Measurements from ENCODE around the gene TTLL4.

TTLL4 gene

DNA sequence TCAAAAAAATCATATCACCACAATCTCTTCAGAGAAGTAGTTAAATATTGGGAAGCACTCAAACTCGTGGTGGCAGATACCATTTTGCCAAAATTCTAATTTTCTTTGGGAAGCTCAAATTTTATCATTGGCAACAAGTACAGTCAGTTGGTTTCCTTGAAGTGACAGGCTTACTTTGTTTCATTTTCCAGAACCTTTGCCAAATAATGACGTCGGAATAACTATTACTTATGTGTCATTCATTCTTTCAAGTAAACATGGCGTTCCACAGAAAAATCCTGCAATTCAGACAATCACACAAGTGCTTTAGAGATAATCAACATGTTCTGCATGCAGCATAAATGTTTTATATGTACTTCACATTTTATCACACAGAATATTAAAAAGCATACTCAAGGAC lies 5.4 kb downstream of the TTLL4 start:
- DNase-seq = no peak

DNA sequence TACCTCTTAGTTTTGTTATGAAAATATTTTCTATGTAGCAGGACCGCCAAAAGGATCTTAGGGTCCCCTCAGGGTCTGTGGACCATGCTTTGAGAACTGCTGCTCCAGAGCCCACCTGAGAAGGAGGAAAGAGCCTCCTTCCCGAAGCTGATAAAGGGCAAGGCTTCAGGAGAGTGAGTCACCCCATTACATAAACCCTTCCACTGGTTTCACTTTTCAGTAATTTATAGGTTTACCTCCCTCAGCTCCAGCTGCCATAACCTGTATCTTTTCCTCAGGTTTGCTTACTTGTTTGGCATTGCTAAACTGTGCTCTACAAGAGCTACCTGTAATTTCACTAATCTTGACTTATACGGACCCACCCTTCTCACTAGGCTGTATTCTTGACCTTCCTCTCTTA lies 6.6 kb downstream of the TTLL4 start:
- DNase-seq = no peak

DNA sequence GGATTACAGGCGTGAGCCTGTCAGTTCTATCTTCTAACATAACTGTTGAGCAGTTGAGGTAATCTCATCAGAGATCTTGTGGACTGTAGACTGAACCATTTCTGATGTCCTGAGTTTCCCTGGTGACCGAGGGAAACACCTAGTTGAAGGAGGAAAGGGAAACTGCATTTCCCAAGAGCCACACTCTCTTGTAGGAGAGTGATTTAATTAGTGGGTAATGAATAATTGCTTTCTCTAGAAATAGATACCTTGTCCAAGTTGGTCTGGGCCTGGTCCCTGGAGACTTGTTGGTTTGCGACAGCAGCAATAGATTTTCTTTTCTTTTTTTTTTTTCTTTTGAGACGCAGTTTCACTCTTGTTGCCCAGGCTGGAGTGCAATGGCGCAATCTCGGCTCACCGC lies 7.4 kb downstream of the TTLL4 start:
- DNase-seq = no peak

DNA sequence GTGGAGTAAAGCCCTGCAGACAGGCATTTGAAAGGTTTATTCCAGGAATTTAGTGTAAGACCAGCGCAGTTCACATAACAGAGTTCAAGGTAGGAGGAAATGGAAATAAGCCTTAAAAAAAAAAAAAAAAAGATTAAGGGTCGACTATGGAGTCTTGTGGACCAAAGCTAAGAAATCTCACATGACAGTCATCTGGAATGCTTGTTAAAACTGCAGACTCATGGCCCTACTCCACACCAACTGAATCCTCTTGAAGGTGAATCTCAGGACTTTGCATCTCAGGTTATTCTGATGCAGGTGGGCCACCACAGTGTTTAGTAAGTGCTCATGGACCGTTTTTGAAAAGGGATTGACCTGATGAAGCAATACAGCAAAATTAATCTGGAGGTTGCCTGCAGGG lies 8.8 kb downstream of the TTLL4 start:
- DNase-seq = no peak

DNA sequence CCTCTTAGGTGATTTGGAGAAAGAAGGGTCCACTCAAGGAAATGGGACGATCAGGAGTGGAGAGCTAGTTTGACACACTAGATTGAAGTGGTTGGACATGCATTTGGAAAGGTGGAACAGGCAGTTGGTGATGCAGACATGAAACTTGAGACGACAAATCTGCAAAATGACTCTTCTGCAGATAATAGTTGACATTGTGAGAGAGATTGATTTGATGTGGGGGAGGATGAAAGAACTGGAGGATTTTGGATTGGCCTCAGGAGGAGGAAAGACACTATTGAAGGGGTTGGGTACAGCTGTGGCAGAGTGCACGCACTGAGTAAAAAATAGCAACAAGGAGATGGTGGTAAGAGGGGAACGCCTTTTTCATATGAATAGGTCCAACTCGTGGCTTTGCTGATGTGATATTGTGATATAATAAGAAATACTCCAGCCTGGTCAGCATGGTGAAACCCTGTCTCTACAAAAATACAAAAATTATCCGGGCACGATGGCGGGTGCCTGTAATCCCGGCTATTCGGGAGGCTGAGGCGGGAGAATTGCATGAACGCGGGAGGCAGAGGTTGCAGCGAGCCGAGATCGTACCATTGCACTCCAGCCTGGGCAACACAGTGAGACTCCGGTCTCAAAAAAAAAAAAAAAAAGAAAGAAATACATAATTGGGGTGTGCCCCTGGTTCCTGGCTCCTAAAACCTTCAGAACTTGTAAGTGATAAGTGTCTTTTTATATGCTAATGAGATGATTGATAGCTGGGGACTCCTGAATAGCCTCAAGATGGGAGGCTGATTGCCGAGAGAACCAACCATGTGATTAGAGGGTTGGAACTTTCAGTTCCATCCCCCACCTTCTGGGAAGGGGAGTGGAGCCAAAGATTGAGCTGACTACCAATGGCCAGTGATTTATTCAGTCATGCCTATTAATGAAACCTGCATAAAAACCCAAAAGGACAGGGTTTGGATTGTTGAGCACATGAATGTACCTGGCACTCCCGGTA lies 9.7 kb downstream of the TTLL4 start:
- DNase-seq = no peak

DNA sequence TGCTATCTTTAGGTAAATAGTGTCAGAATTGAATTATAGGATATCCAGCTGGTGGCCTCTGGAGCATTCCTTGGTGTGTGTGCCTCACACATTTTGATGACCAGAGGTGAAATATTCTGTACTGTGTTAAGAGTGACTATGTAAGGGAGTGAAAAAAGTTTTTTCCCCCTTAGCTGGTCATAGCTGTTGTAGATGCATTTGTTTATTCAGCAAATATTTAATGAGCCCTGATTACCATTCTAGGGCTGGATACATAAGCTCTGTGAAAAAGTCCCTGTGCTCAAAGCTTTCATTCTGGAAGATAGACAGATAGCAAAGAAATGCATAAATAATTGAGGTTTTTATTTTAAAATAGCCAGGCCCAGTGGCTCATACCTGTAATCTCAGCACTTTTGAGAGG lies 10.9 kb downstream of the TTLL4 start:
- DNase-seq = no peak

DNA sequence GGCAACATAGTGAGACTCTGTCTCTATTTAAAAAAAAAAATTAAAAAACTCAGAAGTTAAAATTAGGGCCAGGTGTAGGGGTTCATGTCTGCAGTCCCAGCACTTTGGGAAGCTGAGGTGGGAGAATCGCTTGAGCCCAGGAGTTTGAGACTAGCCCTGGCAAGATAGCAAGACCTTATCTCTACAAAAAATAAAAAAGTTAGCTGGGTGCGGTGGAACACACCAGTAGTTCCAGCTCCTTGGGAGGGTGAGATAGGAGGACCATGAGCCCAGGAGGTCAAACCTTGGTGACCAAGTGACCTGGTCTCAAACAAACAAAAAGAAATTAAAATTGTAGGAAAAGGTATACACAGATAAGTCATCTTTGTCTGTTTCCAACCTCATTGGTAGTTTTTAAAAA lies 11.3 kb downstream of the TTLL4 start:
- DNase-seq = no peak

DNA sequence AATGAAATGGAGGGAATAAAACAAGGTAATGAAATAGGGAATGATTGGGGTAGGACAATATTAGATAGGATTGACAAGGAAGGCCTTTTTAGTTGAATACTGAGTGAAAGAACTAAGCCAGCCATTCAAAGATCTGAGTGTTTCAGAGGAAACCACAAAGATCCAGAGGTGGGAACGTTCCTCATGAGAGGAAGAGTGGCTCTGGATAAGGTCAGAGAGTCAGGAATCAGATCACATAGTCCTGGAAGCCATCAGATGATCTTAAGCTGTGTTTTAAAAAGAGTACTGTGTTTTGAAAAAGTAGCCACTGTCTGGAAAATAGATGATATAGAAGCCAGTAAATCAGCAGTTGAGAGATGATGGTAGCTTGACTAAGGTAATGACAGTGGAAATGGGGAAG lies 11.8 kb downstream of the TTLL4 start:
- no peak for DNase-seq

DNA sequence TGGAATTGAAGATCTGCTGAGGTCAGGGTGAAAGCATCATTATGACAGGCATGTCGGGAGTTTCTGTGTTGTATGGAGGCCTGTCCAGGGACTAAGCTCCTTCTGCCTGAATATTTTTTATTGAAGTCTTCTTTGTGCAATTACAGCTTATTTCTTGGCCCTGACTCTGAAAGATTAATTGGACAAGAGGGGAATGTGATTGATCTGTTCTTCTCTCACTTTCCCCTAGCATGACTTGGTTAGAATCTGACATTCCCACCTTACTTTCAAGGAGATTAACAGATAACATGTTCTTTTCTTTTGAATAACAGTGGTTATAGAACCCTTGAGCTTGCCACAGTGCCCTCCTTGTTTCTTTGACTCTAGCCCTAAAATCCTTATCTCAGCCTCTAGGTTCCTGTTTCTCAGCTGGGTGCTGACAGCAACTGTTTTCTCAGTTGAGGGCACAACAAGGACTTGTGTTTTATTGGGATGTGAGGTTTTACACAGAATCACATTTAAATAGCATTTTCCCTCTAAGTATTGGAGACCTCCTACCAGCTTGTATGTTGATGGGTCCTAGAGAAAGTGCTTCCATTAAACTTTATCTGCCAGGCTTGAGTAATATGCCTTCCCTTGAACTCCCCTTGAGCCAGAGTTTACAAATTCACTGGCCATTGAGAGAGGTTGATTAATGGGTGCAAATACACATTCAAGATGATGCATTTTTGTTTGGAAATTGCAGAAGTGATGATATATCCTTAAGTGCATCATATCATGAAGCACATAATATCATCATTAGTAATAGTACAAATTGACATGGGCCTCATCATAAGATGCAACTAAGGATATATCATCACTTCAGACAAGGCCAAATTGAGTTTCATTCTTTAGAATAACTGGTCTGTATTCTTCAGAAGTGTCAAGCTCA lies 12.5 kb downstream of the TTLL4 start:
- no peak for DNase-seq

DNA sequence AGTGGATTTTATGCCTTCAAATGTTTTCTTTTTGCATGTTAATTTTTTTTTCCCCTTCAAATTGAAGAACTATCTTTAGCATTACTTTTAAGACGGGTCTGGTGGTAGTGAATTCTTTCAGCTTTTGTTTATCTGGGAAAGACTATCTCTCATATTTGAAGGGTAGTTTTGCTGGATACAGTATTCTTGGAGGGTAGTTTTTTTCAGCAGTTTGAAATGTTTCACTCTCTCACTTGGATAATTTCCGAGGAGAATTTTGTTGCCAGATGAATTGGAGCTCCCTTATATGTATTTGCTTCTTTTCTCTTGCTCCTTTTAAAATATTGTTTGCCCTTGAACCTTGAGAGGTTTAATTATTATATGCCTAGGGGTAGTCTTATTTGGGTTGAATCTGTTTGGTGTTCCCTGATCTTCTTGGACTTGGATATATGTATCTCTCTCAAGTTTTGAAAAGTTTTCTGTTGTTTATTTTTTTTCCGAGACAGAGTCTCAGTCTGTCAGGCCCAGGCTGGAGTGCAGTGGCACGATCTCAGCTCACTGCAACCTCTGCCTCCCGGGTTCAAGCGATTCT lies 15.5 kb downstream of the TTLL4 start:
- no peak for DNase-seq

DNA sequence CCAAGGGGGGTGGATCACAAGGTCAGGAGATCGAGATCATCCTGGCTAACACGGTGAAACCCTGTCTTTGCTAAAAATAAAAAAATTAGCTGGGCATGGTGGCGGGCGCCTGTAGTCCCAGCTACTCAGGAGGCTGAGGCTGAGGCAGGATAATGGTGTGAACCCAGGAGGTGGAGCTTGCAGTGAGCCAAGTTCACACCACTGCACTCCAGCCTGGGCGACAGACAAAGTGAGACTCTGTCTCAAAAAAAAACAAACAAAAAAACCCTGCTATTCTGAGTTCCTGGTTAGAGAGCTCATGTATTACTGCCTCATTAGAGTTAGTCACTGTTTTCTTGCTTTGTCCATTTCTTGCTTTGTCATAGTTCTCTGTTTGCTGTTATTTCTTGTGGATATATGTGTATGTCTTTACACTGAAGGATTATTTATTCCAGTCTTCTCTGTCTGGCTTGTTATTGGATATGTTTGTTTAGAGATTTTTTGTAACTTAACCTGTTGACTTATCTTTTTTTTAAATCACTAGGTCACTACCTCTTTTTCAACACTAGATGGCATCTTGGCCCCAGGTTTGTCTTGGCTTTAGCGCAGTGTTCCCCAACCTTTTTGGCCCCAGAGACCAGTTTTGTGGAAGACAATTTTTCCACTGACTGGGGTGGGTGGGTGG lies 17.0 kb downstream of the TTLL4 start:
- DNase-seq = peak; percentile 19

DNA sequence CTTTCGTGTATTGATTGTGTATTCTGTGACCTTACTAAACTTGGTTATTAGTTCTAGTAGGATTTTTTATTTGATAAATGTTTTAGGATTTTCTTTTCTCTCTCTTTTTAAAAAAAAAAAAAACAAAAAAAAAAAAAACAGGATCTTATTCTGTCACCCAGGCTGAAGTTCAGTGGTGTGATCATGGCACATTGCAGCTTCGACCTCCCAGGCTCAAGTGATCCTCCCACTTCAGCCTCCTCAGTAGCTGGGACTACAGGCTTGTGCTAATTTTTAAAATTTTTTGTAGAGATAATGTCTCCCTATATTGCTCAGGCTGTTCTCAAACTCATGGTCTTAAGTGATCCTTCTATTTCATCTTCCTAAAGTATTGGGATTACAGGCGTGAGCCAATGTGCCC lies 19.0 kb downstream of the TTLL4 start:
- DNase-seq = no peak

DNA sequence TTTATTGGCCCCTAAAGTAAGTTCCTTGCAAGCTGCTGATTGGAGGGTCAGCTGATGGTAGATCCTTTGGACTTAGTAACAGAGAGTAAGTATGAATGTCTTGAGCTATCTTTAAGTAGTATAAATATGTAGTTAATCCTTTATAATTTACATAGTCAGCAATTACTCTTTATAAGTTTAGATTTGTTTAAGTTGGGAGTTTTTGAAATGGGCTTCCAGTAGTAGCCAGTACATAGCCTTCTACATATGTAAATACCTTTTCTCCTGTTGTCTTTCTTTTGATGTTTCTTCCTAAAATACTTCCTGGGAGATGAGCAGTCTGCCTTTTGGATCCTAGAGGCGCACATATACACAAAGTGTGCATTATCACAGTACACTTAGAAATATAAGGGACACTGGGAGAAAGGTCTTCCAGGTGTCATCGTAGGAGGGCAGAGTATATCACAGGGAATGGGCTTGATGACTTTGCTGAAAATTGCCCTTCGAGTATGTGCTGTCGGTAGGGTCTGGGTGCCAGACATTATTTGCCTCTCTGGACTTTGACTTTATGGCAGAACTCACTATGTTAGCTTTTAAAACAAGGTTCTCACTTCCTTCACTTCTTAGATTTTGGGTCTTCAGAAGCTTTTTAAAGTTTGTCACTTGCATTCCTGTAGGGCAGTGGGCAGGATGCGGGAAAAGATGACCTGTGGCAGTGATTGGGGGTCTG lies 21.6 kb downstream of the TTLL4 start:
- DNase-seq = no peak

DNA sequence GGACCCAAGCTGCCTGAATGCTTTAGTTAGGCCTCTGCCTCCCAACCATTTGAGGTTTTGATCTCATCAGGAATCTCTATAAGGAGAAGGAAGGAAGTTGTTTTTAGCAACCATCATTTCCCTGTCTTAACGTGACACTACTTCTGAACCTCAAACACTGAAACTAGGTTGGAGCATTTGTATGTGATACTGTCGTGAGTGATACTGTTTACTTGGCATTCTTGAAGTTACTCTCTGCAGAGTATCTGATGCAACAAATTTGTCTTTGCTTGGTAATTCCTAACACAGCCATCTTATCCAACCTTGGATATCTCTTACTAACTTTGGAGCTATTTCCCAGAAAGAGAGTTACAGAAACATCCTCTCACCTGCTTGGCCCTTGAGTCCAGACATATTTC lies 22.1 kb downstream of the TTLL4 start:
- DNase-seq = no peak

DNA sequence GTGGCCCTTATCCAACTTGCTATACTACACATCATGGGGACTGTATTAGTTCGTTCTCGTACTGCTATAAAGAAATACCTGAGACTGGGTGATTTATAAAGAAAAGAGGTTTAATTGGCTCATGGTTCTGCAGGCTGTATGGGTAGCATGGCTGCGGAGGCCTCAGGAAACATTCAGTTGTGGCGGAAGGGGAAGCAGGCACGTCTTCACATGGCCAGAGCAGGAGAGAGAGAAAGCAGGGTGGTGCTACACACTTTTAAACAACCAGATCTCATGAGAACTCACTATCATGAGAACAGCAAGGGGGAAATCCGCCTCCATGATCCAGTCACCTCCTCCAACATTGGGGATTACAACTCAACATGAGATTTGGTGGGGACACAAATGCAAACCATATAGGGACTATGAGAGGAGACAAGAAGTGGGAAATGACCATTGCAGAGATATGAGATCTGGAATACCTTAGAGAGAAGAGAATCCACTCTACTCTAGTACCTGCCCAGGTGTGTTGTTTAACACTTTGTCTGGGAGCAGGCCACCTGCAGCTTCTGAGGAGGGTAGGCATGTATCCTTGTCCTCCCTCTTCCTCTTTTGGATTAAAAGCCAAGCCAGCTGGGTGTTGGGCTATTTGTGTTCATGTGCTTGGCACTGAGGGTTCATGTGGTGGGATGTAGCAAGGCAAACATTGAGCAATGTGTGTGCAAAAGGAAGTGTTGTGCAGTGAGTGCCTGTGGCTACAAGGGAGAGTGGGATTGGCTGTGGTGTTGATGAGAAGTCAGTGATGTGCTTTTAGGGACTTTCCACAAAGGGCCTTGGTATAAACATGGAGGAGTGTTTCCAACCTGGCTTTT lies 22.8 kb downstream of the TTLL4 start:
- DNase-seq = peak; percentile 35

DNA sequence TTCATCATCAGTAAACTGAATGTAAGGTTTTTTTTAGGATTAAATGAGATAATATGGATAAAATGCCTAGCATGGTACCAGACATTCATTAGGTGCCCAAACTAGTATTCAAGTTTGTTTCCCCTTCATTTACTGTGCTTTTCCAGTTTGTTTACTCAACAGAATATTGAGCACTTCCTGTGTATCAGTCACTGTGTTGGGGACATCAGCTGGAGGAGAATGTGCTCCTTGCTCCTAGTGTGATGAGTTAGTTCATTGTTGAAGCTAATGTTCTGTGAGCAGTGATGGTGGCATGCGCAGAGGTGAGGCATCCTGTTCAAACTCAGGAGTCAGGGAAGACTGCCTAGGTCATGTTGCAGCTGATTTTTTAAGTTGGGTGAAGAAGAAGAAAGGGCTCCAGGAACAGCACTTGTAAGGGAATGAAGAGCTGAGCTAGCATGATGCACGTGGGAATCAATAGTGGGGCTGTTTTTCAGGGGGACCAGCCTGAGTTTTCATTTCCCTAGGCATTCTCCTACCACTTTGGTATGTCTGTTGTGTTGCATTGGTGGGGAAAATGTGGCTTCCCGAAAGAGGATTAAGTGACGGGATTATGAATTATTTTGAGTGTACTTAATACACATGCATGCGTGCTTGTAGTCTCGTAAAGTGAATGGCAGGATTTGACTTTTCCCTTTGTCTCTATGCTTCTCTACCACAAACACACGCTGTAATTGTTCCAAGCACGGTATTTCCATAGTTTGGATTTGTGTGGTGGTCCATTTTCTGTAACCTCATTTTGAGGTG lies 23.7 kb downstream of the TTLL4 start:
- no peak for DNase-seq

DNA sequence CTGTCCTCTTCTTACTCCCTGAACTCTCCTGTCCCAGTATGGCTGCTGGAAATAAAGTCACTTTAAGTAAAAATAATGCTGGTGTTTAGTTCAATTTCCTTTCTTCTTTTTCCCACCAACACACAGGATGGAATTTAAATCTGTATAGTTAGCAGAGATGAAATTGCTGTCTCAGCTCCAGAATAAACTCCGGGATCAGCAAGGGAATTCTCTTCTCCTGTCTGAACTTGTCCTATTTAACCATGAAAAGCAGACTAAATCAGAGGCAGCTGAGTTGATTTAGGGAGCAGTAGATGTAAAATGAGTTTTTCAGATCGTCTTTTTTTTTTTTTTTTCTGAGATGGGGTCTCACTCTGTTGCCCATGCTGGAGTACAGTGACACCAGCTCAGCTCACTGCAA lies 25.9 kb downstream of the TTLL4 start:
- DNase-seq = no peak

DNA sequence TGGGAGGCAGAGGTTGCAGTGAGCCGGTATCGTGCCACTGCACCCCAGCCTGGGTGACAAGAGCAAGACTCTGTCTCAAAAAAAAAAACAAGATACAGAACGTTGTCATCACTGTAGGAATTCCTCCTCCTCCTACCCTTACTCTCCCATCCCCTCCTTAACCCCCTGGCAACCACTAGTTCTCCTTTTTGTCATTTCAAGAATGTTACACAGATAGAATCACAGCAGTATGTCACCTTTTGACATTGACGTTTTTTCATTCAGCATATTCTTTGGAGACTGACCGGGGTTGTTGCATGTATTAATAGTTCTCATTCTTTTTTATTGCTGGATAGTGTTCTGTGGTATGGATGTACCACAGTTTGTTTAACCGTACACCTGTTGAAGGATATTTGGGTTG lies 32.4 kb downstream of the TTLL4 start:
- no peak for DNase-seq

DNA sequence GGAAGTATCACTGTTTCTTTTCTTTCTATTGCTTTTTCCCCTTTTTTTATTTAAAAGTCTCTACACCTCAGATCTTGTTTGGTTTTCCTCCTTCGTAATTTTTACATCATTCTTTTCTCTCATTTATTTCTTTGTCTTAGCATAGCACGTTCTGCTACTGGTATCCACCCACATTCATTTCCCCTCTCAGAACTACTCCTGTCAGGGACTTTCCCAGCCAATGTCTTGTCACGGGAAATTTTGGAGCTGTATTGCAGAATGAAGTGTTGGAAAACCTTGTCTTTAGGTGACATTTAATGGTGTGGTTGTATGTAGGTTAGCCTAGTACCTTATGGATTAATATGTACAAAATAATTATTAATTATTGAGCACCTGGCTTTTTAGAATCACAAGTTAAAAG lies 34.0 kb downstream of the TTLL4 start:
- peak; percentile 4 for DNase-seq

DNA sequence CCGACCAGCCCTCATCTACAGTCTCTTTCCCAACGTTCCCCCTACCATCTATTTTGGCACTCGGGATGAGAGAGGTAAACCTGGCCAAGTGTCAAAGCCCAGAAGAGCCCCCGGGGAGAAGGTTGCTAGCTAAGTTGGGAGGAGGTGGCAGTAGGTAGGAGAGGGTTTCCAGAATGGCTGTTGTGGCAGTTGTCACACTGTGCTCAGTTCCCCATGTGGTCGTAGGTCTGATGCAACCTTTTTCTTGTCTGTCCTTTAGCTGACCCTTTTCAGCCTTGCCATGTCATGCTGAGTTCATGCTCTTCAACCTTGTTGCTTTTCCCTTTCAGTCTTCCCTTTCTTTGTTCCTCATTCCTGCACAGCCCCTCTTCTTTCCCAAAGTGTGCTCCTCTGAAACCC lies 34.5 kb downstream of the TTLL4 start:
- DNase-seq = peak; percentile 10
